SKM-1 (cell line): ENCODE data around the gene TMEM44.

Source experiments
- DNase-seq: peaks from one replicate; lab custom pipeline; 2025; ENCODE audit not compliant: unreplicated experiment; lab: John Stamatoyannopoulos, UW

TMEM44 gene

GRCh38 chr3:194582196-194582905 is 50.9 kb downstream of the TMEM44 start:
- DNase-seq = no peak

- DNase-seq = no peak
These were observed 54.1 kb downstream of the TMEM44 start for GRCh38 chr3:194579091-194579606.

GRCh38 chr3:194577986-194578905 is 55.0 kb downstream of the TMEM44 start:
- DNase-seq = no peak

GRCh38 chr3:194575484-194576210 is 57.6 kb downstream of the TMEM44 start:
- peak; percentile 93 for DNase-seq

- DNase-seq = no peak
These were observed 58.4 kb downstream of the TMEM44 start for GRCh38 chr3:194574639-194575483.

- DNase-seq = peak; percentile 21
These were observed 59.4 kb downstream of the TMEM44 start for GRCh38 chr3:194573680-194574437.

GRCh38 chr3:194572944-194573491 is 60.2 kb downstream of the TMEM44 start:
- DNase-seq = no peak

GRCh38 chr3:194572143-194572789 is 61.0 kb downstream of the TMEM44 start:
- no peak for DNase-seq

- DNase-seq = no peak
These were observed 61.6 kb downstream of the TMEM44 start for GRCh38 chr3:194571491-194572142.

GRCh38 chr3:194570898-194571297 is 62.3 kb downstream of the TMEM44 start:
- no peak for DNase-seq

GRCh38 chr3:194570235-194570634 is 63.0 kb downstream of the TMEM44 start:
- DNase-seq = no peak

GRCh38 chr3:194569252-194569651 is 64.0 kb downstream of the TMEM44 start:
- no peak for DNase-seq

GRCh38 chr3:194565597-194566190 is 67.5 kb downstream of the TMEM44 start:
- no peak for DNase-seq

- DNase-seq = no peak
These were observed 70.2 kb downstream of the TMEM44 start for GRCh38 chr3:194562986-194563385.

- no peak for DNase-seq
These were observed 71.8 kb downstream of the TMEM44 start for GRCh38 chr3:194561306-194561974.

- DNase-seq = no peak
These were observed 73.2 kb downstream of the TMEM44 start for GRCh38 chr3:194560047-194560446.

- no peak for DNase-seq
These were observed 73.7 kb downstream of the TMEM44 start for GRCh38 chr3:194559530-194559929.
